GM19240 (cell line): ENCODE measurements around the gene SORCS3.

Source experiments
- DNase-seq: peaks from one replicate; pipeline ENCODE4 v3.0.0; 2011; ENCODE audit warnings: low spot score; ENCODE audit not compliant: insufficient read length

Gene SORCS3

DNA sequence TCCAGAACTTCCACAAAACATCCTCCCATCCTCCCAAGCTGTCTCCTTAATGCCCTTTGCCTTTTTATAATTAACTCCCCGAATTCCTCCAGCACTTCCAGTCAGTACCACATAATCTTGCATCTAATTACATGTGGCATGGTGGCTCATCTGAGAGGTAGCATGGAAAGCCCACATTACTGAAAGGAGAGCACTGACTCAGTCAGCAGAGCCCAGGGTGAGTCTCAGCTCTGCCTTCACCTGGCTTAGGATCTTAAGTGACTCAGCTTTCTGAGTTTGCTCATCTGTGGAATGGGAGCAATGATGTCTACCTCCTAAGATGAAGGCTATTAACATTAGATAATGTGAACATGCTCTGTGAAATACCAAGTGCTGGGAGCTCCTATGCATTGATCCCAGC, 433.9 kb downstream of the SORCS3 start:
- DNase-seq = no peak

DNA sequence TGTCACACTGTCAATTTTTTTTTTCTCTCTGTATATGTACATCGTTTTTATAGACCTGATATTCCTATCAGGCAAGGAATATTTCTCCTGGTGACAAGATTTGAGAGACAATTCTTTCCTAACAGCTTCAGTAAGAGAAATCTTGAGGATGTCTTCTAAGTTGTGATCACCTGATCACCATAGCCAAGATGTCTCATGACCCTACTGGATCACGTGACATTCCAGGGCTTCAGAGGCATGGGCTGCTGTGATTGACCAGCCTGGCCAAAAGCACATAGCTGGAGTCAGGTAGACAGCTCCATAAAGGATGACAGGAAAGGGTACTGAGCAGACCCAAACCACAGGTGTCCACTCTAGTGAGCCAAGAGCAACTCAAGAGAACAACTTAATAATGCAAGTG, 444.9 kb downstream of the SORCS3 start:
- DNase-seq = no peak

DNA sequence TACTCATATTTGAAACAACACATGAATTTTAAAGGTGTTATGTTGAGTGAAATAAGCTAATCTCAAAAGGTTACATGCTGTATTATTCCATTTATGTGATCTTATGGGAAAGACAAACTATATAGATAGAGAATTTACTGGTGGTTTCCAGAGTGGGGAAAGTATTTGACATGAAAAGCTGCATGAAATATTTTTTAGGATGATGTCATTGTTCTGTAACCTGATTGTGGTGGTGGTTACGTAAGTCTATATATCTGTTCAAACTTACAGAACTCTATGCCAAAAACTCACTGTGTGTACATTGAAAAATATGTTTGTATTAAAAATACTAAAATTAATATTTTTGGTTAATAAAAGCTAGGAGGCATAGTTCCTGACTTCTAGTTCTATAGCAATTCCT, 453.0 kb downstream of the SORCS3 start:
- DNase-seq = no peak

- DNase-seq = no peak
These were observed 455.2 kb downstream of the SORCS3 start for GRCh38 chr10:105096316-105096715.

DNA sequence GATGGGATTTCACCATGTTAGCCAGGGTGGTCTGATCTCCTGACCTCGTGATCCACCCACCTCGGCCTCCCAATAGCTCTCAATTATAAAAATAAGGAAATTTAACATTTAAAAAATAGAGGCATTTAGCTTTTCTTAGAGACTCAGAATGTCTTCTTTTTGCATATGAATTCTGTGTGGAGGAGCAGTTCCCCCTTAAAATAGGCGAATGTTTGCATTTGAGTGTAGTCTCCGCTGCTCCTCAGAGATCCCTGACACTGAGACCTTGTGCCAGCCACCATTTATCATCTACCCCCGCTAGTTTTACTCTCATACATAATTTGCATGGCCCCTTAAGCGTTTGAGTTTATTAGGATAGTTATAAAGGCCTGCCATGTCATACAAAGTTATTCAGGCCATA, 461.9 kb downstream of the SORCS3 start:
- no peak for DNase-seq

DNA sequence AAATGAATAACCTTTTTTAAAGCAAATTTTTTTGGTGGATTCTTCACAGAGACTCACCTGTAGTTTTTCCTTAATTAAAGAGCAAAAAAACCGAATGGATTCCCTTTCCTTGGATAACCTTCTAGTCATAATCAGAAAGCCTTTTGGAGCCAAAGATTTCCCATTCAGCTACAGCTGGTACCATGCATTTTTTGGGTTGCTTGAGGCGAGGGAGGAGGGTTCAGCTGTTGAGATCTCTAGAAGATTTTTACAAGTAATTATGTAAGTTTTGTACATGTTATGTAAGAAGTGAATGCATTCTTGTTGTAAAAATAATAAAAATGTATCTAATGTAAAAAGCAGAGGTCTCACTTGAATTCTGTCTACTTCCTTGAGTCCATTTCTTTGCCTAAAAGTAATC, 463.2 kb downstream of the SORCS3 start:
- no peak for DNase-seq

DNA sequence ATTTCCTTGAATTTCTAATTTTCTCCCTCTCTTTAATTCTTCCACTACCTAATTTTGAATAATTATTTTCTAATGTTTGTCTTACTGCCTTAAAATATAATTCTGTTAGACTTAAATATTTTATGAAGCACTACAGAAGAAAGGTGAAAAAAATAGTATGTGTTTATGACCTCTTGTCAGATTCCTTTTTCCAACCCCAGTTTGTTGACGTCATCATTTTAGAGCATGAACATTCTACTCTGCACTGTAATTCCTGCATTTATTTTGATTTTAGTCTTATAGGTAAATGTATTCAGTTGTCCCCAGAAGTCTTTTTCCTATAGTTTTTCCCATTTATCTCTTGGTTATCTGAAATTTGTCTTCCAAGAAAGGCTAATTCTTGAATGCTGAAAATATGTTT, 468.1 kb downstream of the SORCS3 start:
- no peak for DNase-seq

DNA sequence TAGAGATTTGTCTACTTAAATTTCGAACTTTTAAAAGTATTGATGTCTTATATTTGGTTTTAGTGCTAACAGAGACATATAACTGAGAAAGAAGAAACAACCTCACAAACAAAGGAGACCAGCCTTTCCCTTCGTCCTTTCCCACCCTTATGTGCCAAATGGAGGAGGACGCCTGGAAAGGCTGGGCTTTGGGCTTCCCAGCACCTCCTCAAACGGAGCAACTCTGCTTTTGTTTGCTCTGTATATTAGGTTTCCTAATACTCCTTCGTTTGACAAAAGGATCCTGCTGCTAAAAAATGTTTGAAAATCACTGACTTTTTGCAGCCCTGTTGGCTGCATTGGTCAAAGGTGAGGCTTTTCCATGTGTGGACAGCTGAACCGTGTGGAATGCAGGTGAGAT, 471.8 kb downstream of the SORCS3 start:
- no peak for DNase-seq

- DNase-seq = no peak
These were observed 472.6 kb downstream of the SORCS3 start for GRCh38 chr10:105113666-105114065.

DNA sequence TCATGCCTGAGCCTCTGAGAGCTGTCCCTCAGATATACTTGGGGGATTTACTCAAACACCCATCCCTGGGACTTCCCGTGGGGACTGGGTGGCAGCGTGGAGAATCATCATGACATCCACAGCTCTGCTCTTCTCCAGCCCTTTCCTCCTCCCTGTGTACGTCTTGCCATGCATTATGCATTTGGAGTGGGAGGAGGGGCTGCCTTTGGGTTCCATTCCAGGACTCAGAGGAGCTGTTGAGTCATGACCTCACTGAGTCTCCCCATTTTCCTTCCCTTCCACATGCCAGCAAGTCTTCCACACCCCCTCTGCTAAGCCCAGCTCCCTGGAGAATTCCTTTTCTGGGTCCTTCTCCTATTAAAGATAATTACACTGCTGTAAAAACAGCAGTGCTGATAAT, 480.7 kb downstream of the SORCS3 start:
- DNase-seq = no peak

DNA sequence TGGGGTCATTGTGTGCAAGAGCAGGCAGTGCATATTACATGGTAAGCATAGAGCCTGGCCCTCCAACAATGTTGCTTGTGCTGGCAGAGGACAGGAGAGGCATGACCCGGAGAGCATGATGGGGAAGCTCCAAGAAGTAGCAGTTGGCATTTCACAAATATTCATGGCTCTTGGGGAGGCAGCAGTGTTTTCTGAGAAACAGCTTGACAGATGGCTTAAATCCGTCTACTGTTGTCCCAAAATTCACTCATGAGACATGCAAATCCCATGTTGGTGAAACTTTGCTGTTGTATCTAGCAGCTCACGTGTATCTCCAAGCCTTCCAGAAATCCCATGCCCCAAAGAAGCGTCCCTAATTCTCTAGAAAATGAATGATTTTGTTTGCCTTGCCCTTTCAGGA, 487.0 kb downstream of the SORCS3 start:
- DNase-seq = no peak

GRCh38 chr10:105138358-105138757, 497.3 kb downstream of the SORCS3 start:
- DNase-seq = no peak

DNA sequence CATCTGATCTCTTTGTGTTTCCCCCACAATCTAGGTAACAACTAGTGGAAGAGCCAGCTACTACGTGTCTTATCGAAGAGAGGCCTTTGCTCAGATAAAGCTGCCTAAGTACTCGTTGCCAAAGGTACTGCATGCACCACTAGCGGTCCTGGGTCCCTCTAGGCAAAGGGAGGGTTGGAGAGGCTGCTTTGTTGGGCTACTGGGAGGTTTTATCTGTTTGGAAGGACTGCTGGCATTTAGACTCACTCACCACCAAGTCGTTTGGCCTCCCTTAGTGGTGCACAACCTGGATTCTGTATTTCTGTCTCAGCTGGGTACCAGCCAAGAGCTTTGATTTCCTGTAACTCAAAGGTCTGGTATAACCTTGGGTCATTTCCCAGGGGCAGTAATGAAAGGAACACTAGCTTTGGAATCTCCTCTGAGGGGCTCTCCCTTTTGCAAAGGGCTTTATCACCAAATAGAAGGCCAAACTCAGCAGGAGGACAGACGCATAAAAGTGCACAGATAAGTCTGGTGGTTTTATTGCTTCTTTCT, 498.3 kb downstream of the SORCS3 start:
- DNase-seq = no peak

GRCh38 chr10:105140600-105140999, 499.5 kb downstream of the SORCS3 start:
- DNase-seq = no peak

DNA sequence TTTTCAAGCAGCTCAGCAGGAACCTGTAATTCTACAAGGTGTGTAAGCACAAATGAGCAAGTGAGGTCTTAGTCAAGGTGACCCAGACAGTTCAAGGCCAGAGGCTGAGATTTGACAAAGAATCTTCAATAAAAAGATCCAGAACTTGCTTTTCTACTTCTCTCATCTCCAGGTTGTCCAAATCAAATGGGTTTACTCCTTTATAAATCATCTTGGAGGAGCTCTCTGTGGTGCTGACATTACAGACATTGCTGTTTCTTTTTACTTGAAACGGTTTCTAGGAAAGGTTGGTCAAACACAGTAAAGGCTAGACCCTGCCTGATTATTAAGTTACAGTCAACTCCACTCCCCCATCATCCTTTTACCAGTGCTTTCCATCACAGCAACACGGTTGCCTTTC, 504.6 kb downstream of the SORCS3 start:
- no peak for DNase-seq

- no peak for DNase-seq
These were observed 505.3 kb downstream of the SORCS3 start for GRCh38 chr10:105146436-105146835.

DNA sequence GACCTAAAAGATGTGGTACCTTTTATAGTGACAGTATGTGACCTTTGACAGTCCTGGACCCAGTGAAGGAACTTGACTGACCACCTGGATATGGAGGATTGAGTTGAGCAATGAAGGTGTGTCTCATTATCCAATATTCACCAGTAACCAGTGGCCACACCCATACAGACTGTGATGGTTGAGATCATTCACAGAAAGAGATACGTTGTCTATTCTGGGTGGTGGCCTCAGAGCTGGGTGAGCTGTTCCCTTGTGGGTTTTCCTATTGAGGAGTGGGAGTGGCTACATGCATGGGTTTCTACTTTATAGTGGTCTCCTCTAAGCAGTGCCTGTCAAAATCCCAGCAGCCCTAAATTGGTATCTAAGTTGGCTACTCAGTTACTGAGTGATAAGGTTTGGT, 507.4 kb downstream of the SORCS3 start:
- no peak for DNase-seq

GRCh38 chr10:105148921-105149320, 507.8 kb downstream of the SORCS3 start:
- DNase-seq = no peak

DNA sequence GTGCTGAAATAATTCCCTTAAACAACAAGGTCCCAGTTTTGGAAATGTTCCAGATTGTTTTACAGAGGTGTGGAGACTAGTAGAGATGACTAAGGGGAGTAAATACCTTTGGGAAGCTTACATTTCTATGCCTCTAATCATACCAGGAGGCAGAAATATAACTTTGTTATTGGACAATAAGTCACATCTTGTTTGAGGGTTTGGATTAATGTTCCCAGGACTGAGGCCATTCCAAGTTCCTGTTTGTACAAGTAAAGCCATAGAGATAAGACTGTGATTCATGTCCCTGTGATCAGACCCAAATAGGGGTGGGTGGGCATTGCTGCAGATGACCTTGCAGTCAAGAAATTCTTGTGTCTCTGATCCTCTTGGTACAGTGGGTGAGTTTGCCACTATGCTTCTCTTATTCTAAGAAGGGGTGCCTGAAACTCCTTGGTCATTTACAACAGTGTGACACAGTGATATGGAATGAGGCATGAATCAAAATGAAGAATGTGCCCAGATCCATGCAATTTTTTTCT, 508.3 kb downstream of the SORCS3 start:
- no peak for DNase-seq

DNA sequence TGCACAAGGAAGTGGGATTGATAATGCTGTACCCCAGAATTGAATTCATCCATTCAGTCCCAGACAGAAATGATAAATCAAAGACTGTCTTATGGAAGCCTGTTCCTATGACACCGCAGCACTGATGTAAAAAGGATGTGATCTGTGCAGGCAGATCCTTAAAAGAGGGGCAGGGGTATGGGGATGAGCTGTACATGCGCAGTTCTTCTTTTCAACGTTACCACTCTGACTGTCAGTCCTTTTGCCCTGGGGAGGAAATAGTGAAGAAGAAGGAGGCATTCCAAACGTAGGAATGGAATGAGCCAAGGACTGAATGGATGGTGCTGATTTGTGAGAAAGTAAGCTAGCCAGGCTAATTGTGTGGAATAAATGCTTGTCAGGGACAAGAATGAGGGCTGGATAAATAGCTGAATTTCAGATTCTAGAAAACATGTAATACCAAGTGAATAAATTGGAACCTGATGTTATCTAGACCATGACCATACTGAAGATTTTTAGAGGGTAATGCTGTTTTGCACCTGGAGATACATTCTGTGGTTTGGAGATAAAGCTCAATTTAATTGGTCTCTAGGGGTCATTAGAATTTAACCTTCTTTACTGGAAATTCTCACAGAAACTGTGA, 509.3 kb downstream of the SORCS3 start:
- no peak for DNase-seq

GRCh38 chr10:105154736-105155135, 513.6 kb downstream of the SORCS3 start:
- no peak for DNase-seq

DNA sequence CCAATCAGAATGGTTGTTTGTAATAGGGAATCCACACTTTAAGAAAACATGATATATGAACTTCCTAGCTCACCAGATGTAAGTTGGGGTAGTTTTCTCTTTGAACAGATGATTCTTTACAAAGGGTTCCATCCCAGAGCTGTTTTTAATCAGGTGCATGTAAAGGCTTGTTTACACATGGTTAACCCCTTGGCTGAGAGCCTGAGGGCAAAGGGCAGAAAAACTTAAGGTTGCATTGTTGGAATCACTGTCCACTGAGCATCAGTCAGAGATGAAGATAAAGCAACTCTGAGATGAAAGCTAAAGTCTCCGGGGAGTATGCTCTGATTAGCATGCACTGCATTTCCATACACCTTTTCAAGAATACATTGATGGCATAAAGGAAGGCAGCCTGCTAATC, 518.2 kb downstream of the SORCS3 start:
- no peak for DNase-seq

- DNase-seq = no peak
These were observed 520.1 kb downstream of the SORCS3 start for GRCh38 chr10:105161149-105161548.

GRCh38 chr10:105161767-105162166, 520.7 kb downstream of the SORCS3 start:
- no peak for DNase-seq
